HCT116 (cell line): ENCODE measurements around the gene CHTF18. TPM values are rescaled to one million over a fixed set of nuclear protein-coding genes. Genes with fewer than 3 reads are reported as not detected.

ENCODE experiments used
- ATAC-seq: fragments of 200-7000 bp; cut with Tn5 transposase; 2 replicates; pipeline ENCODE4 v1.9.1; 2020; ENCODE audit warnings: mild to moderate bottlenecking, moderate library complexity
- BruUV-seq: library from RNA; stranded (reverse); fragments of 400-500 nt; replicated peaks from 2 replicates; lab custom pipeline; 2021; lab: Mats Ljungman, UMichigan
- CTCF ChIA-PET: fragments of 300-600 bp; sonication (Branson Sonifier 250); formaldehyde crosslinking; loops from one replicate; lab custom pipeline; 2021; ENCODE audit warnings: antibody characterized with exemption; lab: Charles Lee
- POLR2A ChIA-PET: fragments of 300-600, 350-600 bp; sonication (Branson Sonifier 250); formaldehyde crosslinking; loops from one replicate; lab custom pipeline; 2021; ENCODE audit warnings: antibody characterized with exemption; lab: Charles Lee
- RAD21 ChIA-PET, 2 experiments: fragments of 300-600 bp; sonication (Branson Sonifier 250); formaldehyde crosslinking; loops; one replicate each; lab custom pipeline; 2023; ENCODE audit warnings: low total read pairs in 2 of 2; ENCODE audit not compliant: uncharacterized antibody in 2 of 2, unreplicated experiment in 2 of 2, low non-redundant PET in 1 of 2; lab: Charles Lee
- DNase-seq: peaks from one replicate; pipeline ENCODE4 v3.0.0-alpha.2; 2010; ENCODE audit warnings: low read depth, low spot score
- H2AFZ ChIP-seq: fragments of 200-600 bp; shearing (Covaris generic), sonication (generic); 2 replicates; pipeline ENCODE4 v1.6.1; 2017; ENCODE audit warnings: low read depth, mixed run types, mixed read lengths, antibody characterized with exemption, low read length; ENCODE audit not compliant: poor library complexity, severe bottlenecking
- H3K27ac ChIP-seq: 2 replicates; pipeline ENCODE4 v1.5.1; 2012; ENCODE audit warnings: low read depth, low read length
- H3K27me3 ChIP-seq: fragments of 200-600 bp; sonication (generic); 2 replicates; pipeline ENCODE4 v1.6.1; 2016; ENCODE audit warnings: mixed run types, low read length, mixed read lengths; ENCODE audit not compliant: insufficient read depth
- H3K36me3 ChIP-seq, 2 experiments: fragments of 200-500 bp in 1 of 2; fragments of 200-600 bp in 1 of 2; sonication (Bioruptor generic) in 1 of 2; sonication (generic) in 1 of 2; 2 replicates each; pipeline versions ENCODE4 v1.5.1 to v1.6.1; 2014 to 2016; ENCODE audit warnings: low read length in 2 of 2, inconsistent platforms in 1 of 2, mixed read lengths in 1 of 2, mixed run types in 1 of 2; ENCODE audit not compliant: insufficient read depth in 2 of 2, control insufficient read depth in 1 of 2
- H3K4me1 ChIP-seq, 2 experiments: fragments of 200-600 bp in 1 of 2; sonication (generic) in 1 of 2; 2 replicates each; pipeline versions ENCODE4 v1.5.1 to v1.6.1; 2012 to 2017; ENCODE audit warnings: low read length in 2 of 2, inconsistent platforms in 1 of 2, mild to moderate bottlenecking in 1 of 2, mixed read lengths in 1 of 2, mixed run types in 1 of 2, moderate library complexity in 1 of 2; ENCODE audit not compliant: insufficient read depth in 2 of 2, control insufficient read depth in 1 of 2
- H3K4me2 ChIP-seq: fragments of 200-600 bp; sonication (generic); 2 replicates; pipeline ENCODE4 v1.6.1; 2017; ENCODE audit warnings: mixed run types, low read length, mixed read lengths
- H3K4me3 ChIP-seq, 2 experiments: fragments of 200-600 bp in 1 of 2; sonication (generic) in 1 of 2; replicated peaks in 1 of 2; 2 replicates each; pipeline ENCODE4 v1.5.1; 2011 to 2016; ENCODE audit warnings: low read length in 2 of 2, control low read depth in 1 of 2, low read depth in 1 of 2, mild to moderate bottlenecking in 1 of 2, mixed read lengths in 1 of 2, mixed run types in 1 of 2
- H3K79me2 ChIP-seq: fragments of 200-600 bp; sonication (generic); 2 replicates; pipeline ENCODE4 v1.6.1; 2017; ENCODE audit warnings: mild to moderate bottlenecking, mixed run types, low read length, moderate library complexity, mixed read lengths; ENCODE audit not compliant: insufficient read depth
- H3K9ac ChIP-seq: fragments of 200-600 bp; sonication (generic); 2 replicates; pipeline ENCODE4 v1.6.1; 2016; ENCODE audit warnings: low read length, mixed read lengths
- H3K9me2 ChIP-seq: fragments of 200-600 bp; sonication (generic), shearing (Covaris generic); 2 replicates; pipeline ENCODE4 v1.6.1; 2017; ENCODE audit warnings: mixed run types, mild to moderate bottlenecking, moderate library complexity; ENCODE audit not compliant: insufficient read depth
- H3K9me3 ChIP-seq, 2 experiments: fragments of 200-500 bp in 1 of 2; fragments of 200-600 bp in 1 of 2; sonication (Bioruptor generic) in 1 of 2; sonication (generic) in 1 of 2; 2 replicates each; pipeline ENCODE4 v1.6.1; 2014 to 2017; ENCODE audit warnings: low read length in 2 of 2, mixed read lengths in 2 of 2, inconsistent platforms in 1 of 2, low read depth in 1 of 2, mild to moderate bottlenecking in 1 of 2, mixed run types in 1 of 2, moderate library complexity in 1 of 2; ENCODE audit not compliant: control insufficient read depth in 1 of 2, insufficient read depth in 1 of 2
- H4K20me1 ChIP-seq: fragments of 200-600 bp; sonication (generic), shearing (Covaris generic); 2 replicates; pipeline ENCODE4 v1.6.1; 2017; ENCODE audit warnings: mixed run types, mild to moderate bottlenecking, moderate library complexity; ENCODE audit not compliant: insufficient read depth
- CBX3 ChIP-seq: IDR thresholded peaks from 2 replicates; pipeline ENCODE4 v1.6.1; 2012; ENCODE audit warnings: low read depth
- EGR1 ChIP-seq: IDR thresholded peaks from 2 replicates; pipeline ENCODE4 v1.6.1; 2012; ENCODE audit warnings: low read depth
- ELF1 ChIP-seq: IDR thresholded peaks from 2 replicates; pipeline ENCODE4 v1.6.1; 2012; ENCODE audit warnings: low read depth, borderline replicate concordance
- EZH2 ChIP-seq: fragments of 200-600 bp; sonication (generic); IDR thresholded peaks from 2 replicates; pipeline ENCODE4 v1.6.1; 2017; ENCODE audit warnings: antibody characterized with exemption, mixed run types
- EZH2phosphoT487 ChIP-seq: fragments of 200-600 bp; IDR thresholded peaks from 2 replicates; pipeline ENCODE4 v1.6.1; 2018; ENCODE audit warnings: antibody characterized with exemption, borderline replicate concordance
- FOSL1 ChIP-seq: IDR thresholded peaks from 2 replicates; pipeline ENCODE4 v1.6.1; 2012; ENCODE audit warnings: low read depth
- POLR2A ChIP-seq: IDR thresholded peaks from 2 replicates; pipeline ENCODE4 v1.7.0; 2011; ENCODE audit warnings: borderline replicate concordance; ENCODE audit not compliant: insufficient read depth, insufficient read length; ENCODE audit errors: extremely low read depth
- POLR2AphosphoS5 ChIP-seq: IDR thresholded peaks from 2 replicates; pipeline ENCODE4 v1.6.1; 2011; ENCODE audit warnings: mild to moderate bottlenecking, low read depth, low read length, moderate library complexity
- RAD21 ChIP-seq: IDR thresholded peaks from 2 replicates; pipeline ENCODE4 v1.6.1; 2012; ENCODE audit warnings: low read depth, mild to moderate bottlenecking
- SP1 ChIP-seq: IDR thresholded peaks from 2 replicates; pipeline ENCODE4 v1.6.1; 2012; ENCODE audit warnings: low read depth
- SRF ChIP-seq: IDR thresholded peaks from 2 replicates; pipeline ENCODE4 v1.6.1; 2012; ENCODE audit warnings: low read depth
- TCF7L2 ChIP-seq: IDR thresholded peaks from 2 replicates; pipeline ENCODE4 v1.7.0; 2011; ENCODE audit warnings: borderline replicate concordance, inconsistent platforms; ENCODE audit not compliant: insufficient read depth, insufficient read length; ENCODE audit errors: extremely low read depth
- YY1 ChIP-seq: IDR thresholded peaks from 2 replicates; pipeline ENCODE4 v1.6.1; 2011; ENCODE audit warnings: low read length, low read depth, moderate library complexity, mild to moderate bottlenecking; ENCODE audit not compliant: insufficient replicate concordance; ENCODE audit errors: extremely low read depth
- ZFX ChIP-seq: fragments of 450-650 bp; IDR thresholded peaks from 2 replicates; pipeline ENCODE4 v1.6.1; 2017
- intact Hi-C: fragments of 100-400 bp; cut with micrococcal nuclease; formaldehyde crosslinking; loops from 2 replicates; pipeline ENCODE4 v1.10.0; 2022
- total RNA-seq: library from RNA; stranded (reverse); gene quantifications from one replicate; pipeline ENCODE4 v1.2.1, GENCODE V29; 2021; ENCODE audit not compliant: unreplicated experiment
- TF ChIP-seq, protein P1 (sequence below): IDR thresholded peaks from 2 replicates; pipeline ENCODE4 v1.6.1; 2012
- TF ChIP-seq, protein P2 (sequence below), 3 experiments: fragments of 200-600 bp in 1 of 3; sonication (generic) in 1 of 3; IDR thresholded peaks in 2 of 3; conservative IDR thresholded peaks in 1 of 3; 2 replicates each; pipeline ENCODE4 v1.5.1; 2012 to 2017; ENCODE audit warnings: low read depth in 2 of 3, low read length in 2 of 3, antibody characterized with exemption in 1 of 3, borderline replicate concordance in 1 of 3, control low read depth in 1 of 3, mild to moderate bottlenecking in 1 of 3, mixed read lengths in 1 of 3, mixed run types in 1 of 3, moderate library complexity in 1 of 3; ENCODE audit not compliant: insufficient read depth in 1 of 3
- TF ChIP-seq, protein P3 (sequence below): IDR thresholded peaks from 2 replicates; pipeline ENCODE4 v1.6.1; 2012

CHTF18 gene
- total RNA-seq, 1 experiment from 2014 or later: 145 TPM

DNA sequence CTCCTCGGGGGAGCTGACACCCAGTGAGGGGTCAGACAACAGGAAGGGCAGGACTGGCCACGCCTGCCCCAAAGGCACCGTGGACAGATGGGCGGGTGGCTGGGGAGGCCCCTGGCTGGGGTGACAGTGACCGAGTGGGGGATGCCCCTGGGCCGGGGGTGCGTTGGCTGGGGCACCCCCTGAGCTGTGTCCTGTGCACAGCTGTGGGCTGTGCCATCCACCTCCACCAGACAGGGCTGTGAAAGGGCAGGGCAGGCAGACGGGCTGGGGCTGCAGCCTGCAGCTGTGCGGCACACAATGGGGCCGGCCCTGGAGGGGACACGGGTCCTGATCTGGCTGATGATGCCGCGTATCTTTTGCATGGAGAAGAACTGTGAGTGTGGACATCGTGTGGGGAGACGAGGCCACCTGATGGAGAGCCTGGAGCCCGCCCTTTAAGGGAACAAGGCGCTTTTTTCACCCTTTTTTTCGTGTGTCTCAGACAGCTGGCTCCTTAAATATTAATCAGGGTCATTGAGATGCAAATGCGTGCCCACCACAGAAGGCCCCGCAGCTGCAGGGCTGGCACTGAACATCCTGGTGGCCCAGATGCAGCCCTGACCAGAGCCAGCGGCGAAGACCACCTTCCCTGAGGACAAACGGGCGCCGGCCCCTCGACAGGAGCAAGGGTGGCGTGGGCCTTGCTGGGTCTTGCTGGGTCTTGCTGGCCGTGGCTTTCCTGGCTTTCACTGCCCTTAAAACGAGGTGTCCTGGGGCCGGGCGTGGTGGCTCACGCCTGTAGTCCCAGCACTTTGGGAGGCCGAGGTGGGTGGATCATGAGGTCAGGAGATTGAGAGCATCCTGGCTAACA, 54.5 kb downstream of the CHTF18 start:
- Histone ChIP-seq H4K20me1 (no peaks in the 10 kb centered on the region), H3K79me2 (no peaks in the 10 kb centered on the region), H3K4me2 (no peak overlapping the region), H3K27ac (no peak overlapping the region), H3K36me3 (no peaks in the 10 kb centered on the region), H3K9me3 (no peaks in the 10 kb centered on the region), H3K4me3 (no peak overlapping the region), H3K27me3 (no peaks in the 10 kb centered on the region), H2AFZ (no peak overlapping the region), H3K4me1 (no peaks in the 10 kb centered on the region), H3K9me2 (no peaks in the 10 kb centered on the region), H3K9ac (no peak overlapping the region)
- ATAC-seq (no peak), DNase-seq (no peak)
- ChIA-PET CTCF (no interaction called here), RAD21 (no interaction called here), POLR2A (no interaction called here)
- TF ChIP-seq CBX3: no peak
- no peak for TF ChIP-seq EZH2
- TF ChIP-seq SP1: no peak
- TF ChIP-seq RAD21: no peak
- no peak for TF ChIP-seq POLR2AphosphoS5
- TF ChIP-seq, protein P1, sequence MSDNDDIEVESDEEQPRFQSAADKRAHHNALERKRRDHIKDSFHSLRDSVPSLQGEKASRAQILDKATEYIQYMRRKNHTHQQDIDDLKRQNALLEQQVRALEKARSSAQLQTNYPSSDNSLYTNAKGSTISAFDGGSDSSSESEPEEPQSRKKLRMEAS: no peak
- no peak for TF ChIP-seq YY1
- TF ChIP-seq, protein P2, sequence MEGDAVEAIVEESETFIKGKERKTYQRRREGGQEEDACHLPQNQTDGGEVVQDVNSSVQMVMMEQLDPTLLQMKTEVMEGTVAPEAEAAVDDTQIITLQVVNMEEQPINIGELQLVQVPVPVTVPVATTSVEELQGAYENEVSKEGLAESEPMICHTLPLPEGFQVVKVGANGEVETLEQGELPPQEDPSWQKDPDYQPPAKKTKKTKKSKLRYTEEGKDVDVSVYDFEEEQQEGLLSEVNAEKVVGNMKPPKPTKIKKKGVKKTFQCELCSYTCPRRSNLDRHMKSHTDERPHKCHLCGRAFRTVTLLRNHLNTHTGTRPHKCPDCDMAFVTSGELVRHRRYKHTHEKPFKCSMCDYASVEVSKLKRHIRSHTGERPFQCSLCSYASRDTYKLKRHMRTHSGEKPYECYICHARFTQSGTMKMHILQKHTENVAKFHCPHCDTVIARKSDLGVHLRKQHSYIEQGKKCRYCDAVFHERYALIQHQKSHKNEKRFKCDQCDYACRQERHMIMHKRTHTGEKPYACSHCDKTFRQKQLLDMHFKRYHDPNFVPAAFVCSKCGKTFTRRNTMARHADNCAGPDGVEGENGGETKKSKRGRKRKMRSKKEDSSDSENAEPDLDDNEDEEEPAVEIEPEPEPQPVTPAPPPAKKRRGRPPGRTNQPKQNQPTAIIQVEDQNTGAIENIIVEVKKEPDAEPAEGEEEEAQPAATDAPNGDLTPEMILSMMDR (IDR thresholded peaks at IDR 0.05 in 2 of 3, conservative IDR thresholded peaks at IDR 0.05 in 1 of 3; ENCODE audit: borderline replicate concordance in 1 of 3, insufficient read depth in 1 of 3, low read depth in 2 of 3, low read length in 2 of 3): no peak
- TF ChIP-seq, protein P3, sequence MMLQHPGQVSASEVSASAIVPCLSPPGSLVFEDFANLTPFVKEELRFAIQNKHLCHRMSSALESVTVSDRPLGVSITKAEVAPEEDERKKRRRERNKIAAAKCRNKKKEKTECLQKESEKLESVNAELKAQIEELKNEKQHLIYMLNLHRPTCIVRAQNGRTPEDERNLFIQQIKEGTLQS: no peak
- TF ChIP-seq SRF: no peak
- TF ChIP-seq POLR2A: no peak
- no peak for TF ChIP-seq ZFX
- TF ChIP-seq EGR1: no peak
- TF ChIP-seq TCF7L2: no peak
- no peak for TF ChIP-seq FOSL1
- TF ChIP-seq EZH2phosphoT487: no peak
- TF ChIP-seq ELF1: no peak
- BruUV-seq: no TSS peak
- intact Hi-C loops: no loop called here
